ENCODE data around the gene JADE3. TPM values are rescaled to one million over a fixed set of nuclear protein-coding genes. Genes with fewer than 3 reads are reported as not detected.

Gene JADE3
- total RNA-seq, 1 experiment from 2014 or later: 14.5 TPM

DNA sequence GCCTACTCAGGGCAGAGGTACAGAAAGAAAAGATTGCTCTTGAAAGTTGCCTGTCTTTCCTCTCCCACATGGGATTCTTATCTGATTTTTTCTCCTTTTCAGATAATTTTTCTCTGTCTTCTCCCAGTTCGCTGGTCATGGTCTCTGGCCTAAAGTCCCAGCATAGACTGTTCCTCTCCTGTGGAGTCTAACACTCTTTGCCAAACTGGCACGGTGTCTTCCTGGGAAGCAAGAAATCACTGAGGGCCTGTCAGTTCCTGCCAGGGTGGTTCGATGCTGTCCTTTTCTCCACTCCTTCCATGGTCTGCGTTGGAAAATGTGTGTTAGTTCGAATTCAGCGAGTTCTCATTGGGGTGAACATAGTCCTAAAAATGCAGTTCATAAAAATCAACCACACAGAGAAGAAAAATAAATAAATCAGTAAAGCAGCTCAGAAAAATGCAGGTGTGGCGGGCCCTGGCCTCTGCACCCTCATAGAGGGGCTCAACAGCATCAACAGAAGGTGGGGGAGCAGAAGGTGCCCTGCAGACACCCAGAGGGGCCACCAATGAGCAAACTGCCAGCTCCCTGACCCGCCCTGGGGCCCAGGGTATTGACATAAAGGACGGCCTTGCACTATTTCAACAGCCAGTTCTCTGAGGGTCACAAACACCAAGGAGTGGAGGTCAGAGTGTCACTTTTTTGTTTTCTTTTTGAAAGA is 168.1 kb downstream of the JADE3 start:
- in situ Hi-C loops (cut with HindIII; ENCODE audit: low pct_unique_long_range_greater_than_20kb, low sequenced_read_pairs): no loop called here
- DNase-seq (ENCODE audit: low read depth): no peak

GRCh38 chrX:47080915-47081236 is 168.7 kb downstream of the JADE3 start:
- in situ Hi-C loops (cut with HindIII; ENCODE audit: low pct_unique_long_range_greater_than_20kb, low sequenced_read_pairs): no loop called here
- DNase-seq (ENCODE audit: low read depth): no peak

GRCh38 chrX:47091149-47091775 is 179.0 kb downstream of the JADE3 start:
- no peak for DNase-seq (ENCODE audit: low read depth)
- in situ Hi-C loops (cut with HindIII; ENCODE audit: low pct_unique_long_range_greater_than_20kb, low sequenced_read_pairs): no loop called here

DNA sequence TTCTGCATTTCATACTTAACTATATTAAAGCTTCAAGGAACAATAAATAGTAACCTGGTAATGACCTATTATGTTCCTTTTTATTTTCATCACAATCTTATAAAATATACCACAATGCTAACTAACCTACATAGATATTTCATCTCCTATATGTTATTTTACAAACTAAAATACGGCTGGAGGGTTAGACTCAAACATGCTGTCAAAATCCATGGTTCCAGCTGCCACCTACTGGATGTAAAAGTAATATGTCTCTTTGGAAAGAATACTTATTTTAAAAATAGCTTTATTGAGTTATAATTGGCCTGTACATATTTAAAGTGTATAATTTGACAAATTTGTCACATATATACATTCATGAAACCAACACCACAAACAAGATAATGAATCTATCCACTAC is 181.0 kb downstream of the JADE3 start:
- in situ Hi-C loops (cut with HindIII; ENCODE audit: low pct_unique_long_range_greater_than_20kb, low sequenced_read_pairs): no loop called here
- no peak for DNase-seq (ENCODE audit: low read depth)

- no peak for DNase-seq (ENCODE audit: low read depth)
- in situ Hi-C loops (cut with HindIII; ENCODE audit: low pct_unique_long_range_greater_than_20kb, low sequenced_read_pairs): no loop called here
Observed at GRCh38 chrX:47093860-47094259, 181.6 kb downstream of the JADE3 start.

DNA sequence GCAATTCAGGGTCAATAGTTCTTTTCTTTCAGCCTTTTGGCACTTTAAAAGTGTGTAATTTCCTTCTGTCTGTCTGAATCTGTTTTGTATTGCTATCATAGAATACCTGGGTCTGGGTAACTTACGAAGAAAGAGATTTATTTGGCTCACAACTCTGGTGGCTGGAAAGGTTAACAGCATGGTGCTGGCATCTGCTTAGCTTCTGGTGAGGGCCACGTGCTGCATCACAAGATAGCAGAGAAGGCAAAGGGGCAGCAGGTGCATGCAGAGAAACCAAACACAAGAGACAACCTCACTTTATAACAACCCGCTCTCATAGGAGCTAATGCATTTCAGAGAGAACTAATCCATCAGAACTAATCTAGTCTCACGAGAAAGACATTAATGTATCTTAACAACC is 184.8 kb downstream of the JADE3 start:
- no peak for DNase-seq (ENCODE audit: low read depth)
- in situ Hi-C loops (cut with HindIII; ENCODE audit: low pct_unique_long_range_greater_than_20kb, low sequenced_read_pairs): no loop called here

GRCh38 chrX:47098338-47099094 is 186.3 kb downstream of the JADE3 start:
- DNase-seq (ENCODE audit: low read depth): no peak
- in situ Hi-C loops (cut with HindIII; ENCODE audit: low pct_unique_long_range_greater_than_20kb, low sequenced_read_pairs): no loop called here

DNA sequence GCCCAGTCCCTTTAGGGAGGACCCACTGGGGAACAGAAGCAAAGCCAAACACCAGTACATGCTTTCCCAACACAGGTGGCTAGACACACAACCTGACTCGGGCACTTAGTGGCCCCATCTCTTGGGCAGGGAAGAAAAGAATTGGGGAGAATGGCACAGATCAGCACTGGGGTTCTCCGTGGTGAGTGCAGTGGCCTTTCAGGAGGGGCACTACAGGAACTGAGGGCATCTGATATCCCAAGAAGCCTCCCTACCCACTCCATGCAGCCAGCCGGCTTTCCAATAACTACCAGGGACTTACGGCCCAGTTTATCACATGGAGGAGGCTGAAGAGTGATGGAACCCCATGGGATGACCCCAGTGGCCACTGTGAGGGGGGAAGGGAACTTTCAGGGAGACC is 189.0 kb downstream of the JADE3 start:
- in situ Hi-C loops (cut with HindIII; ENCODE audit: low pct_unique_long_range_greater_than_20kb, low sequenced_read_pairs): no loop called here
- DNase-seq (ENCODE audit: low read depth): no peak

Other genes with a start within 250 kb of the JADE3 start
- gene SLC9A7, start 153.3 kb upstream of the JADE3 start, total RNA-seq (2014; rRNA removed; shearing (Covaris generic); ENCODE audit: low replicate concordance): 1.6 and 10.6 TPM in 2 replicates
- 11.0 and 13.2 TPM in 2 replicates for gene RP2, start 75.4 kb upstream of the JADE3 start, total RNA-seq (2014; rRNA removed; shearing (Covaris generic); ENCODE audit: low replicate concordance)
- gene RGN, start 166.0 kb downstream of the JADE3 start, total RNA-seq (2014; rRNA removed; shearing (Covaris generic); ENCODE audit: low replicate concordance): not detected in 2 replicates
- 92.9 and 154 TPM in 2 replicates for gene NDUFB11, start 232.3 kb downstream of the JADE3 start, total RNA-seq (2014; rRNA removed; shearing (Covaris generic); ENCODE audit: low replicate concordance)
- 27.4 and 38.0 TPM in 2 replicates for gene RBM10, start 232.8 kb downstream of the JADE3 start, total RNA-seq (2014; rRNA removed; shearing (Covaris generic); ENCODE audit: low replicate concordance)

Measured in Caki2 (cell line).